HepG2 (cell line): ENCODE data around the gene PLA2G2E. TPM values are rescaled to one million over a fixed set of nuclear protein-coding genes. Genes with fewer than 3 reads are reported as not detected.
A peak's percentile ranks its signal among the peaks of the same experiment; 100 is the strongest.

Source experiments
- CEBPZ ChIP-seq: IDR thresholded peaks from 2 replicates; pipeline ENCODE4 v1.6.1; 2012; ENCODE audit warnings: low read length, improper control_type of control experiment
- FOXP4 ChIP-seq: sonication (generic); formaldehyde crosslinking; IDR thresholded peaks from 2 replicates; pipeline ENCODE4 v1.4.0; 2020; ENCODE audit warnings: missing genetic modification reagents
- HNRNPL ChIP-seq: fragments of 200-400 bp; formaldehyde crosslinking; IDR thresholded peaks from 2 replicates; pipeline ENCODE4 v1.6.1; 2017; ENCODE audit warnings: mild to moderate bottlenecking, low read depth, low read length
- LRRFIP1 ChIP-seq: sonication (generic); formaldehyde crosslinking; conservative IDR thresholded peaks from 2 replicates; pipeline ENCODE4 v1.4.0; 2020; ENCODE audit warnings: missing genetic modification reagents
- MXD4 ChIP-seq: IDR thresholded peaks from 2 replicates; pipeline ENCODE4 v1.6.1; 2016; ENCODE audit warnings: mild to moderate bottlenecking, missing biosample characterization, missing genetic modification reagents
- MYC ChIP-seq: sonication (generic); formaldehyde crosslinking; IDR thresholded peaks from 2 replicates; pipeline ENCODE4 v1.9.0; 2021; ENCODE audit warnings: missing genetic modification reagents, borderline replicate concordance
- MZF1 ChIP-seq: sonication (generic); formaldehyde crosslinking; IDR thresholded peaks from 2 replicates; pipeline ENCODE4 v1.8.1; 2023; ENCODE audit warnings: mild to moderate bottlenecking, missing genetic modification reagents, borderline replicate concordance
- RARG ChIP-seq: sonication (generic); formaldehyde crosslinking; IDR thresholded peaks from 2 replicates; pipeline ENCODE4 v1.4.0; 2020; ENCODE audit warnings: low read depth, mild to moderate bottlenecking, missing genetic modification reagents
- RBAK ChIP-seq: sonication (generic); formaldehyde crosslinking; IDR thresholded peaks from 2 replicates; pipeline ENCODE4 v1.5.1; 2020; ENCODE audit warnings: mild to moderate bottlenecking, missing genetic modification reagents
- RXRB ChIP-seq: IDR thresholded peaks from 2 replicates; pipeline ENCODE4 v1.6.1; 2016; ENCODE audit warnings: borderline replicate concordance, missing genetic modification reagents, missing compliant biosample characterization
- SALL1 ChIP-seq: sonication (generic); formaldehyde crosslinking; IDR thresholded peaks from 2 replicates; pipeline ENCODE4 v1.8.0; 2022; ENCODE audit warnings: mild to moderate bottlenecking, missing genetic modification reagents
- UBTF ChIP-seq: sonication (generic); formaldehyde crosslinking; IDR thresholded peaks from 2 replicates; pipeline ENCODE4 v1.4.0; 2020; ENCODE audit warnings: mild to moderate bottlenecking, missing genetic modification reagents
- ZBTB1 ChIP-seq: sonication (generic); formaldehyde crosslinking; IDR thresholded peaks from 2 replicates; pipeline ENCODE4 v1.4.0; 2020; ENCODE audit warnings: missing genetic modification reagents, borderline replicate concordance
- ZBTB33 ChIP-seq: sonication (generic); formaldehyde crosslinking; IDR thresholded peaks from 2 replicates; pipeline ENCODE4 v1.4.0; 2020; ENCODE audit warnings: missing genetic modification reagents
- ZFX ChIP-seq: sonication (generic); formaldehyde crosslinking; IDR thresholded peaks from 2 replicates; pipeline ENCODE4 v1.4.0; 2020; ENCODE audit warnings: mild to moderate bottlenecking, low read depth, missing genetic modification reagents, moderate library complexity
- ZMYM4 ChIP-seq: sonication (generic); formaldehyde crosslinking; IDR thresholded peaks from 2 replicates; pipeline ENCODE4 v1.8.1; 2023; ENCODE audit warnings: mild to moderate bottlenecking, missing genetic modification reagents
- ZNF629 ChIP-seq: sonication (generic); formaldehyde crosslinking; conservative IDR thresholded peaks from 2 replicates; pipeline ENCODE4 v1.5.0; 2020; ENCODE audit warnings: missing genetic modification reagents
- polyA plus RNA-seq, 8 experiments: library from polyadenylated mRNA; depleted of rRNA in 3 of 8; stranded (reverse) in 7 of 8; unstranded in 1 of 8; fragments of >200 nt; fragmentation: Illumina TruSeq in 4 of 8; extraction: Trizol in 4 of 8; gene quantifications; 2 replicates each; pipeline versions ENCODE4 v1.2.1 to v1.2.3, GENCODE V29; 2011 to 2016; ENCODE audit warnings: low read depth in 4 of 8, missing spikeins in 1 of 8, mixed read lengths in 1 of 8; ENCODE audit not compliant: insufficient read depth in 1 of 8
- total RNA-seq, 5 experiments: library from RNA; depleted of rRNA; stranded (reverse); fragments of >200 nt; fragmentation: Illumina TruSeq; extraction: Trizol; gene quantifications; 2 replicates each; pipeline ENCODE4 v1.2.3, GENCODE V29; 2016; ENCODE audit warnings: low read depth in 1 of 5

Gene PLA2G2E
- total and polyA plus RNA-seq, 2 of the 13 experiments (the other 11 are each of a cell fraction or from before 2014, with no cell fraction given): not detected

- peak; percentile 90 for TF ChIP-seq ZBTB33
- 0 out of 2 replicates have a peak, but pooled peaks have one; percentile 35 for TF ChIP-seq RXRB (CRISPR knock-in tag)
- TF ChIP-seq SALL1: peak; percentile 36; the same call in 1 of the 2 replicates
- no peak for TF ChIP-seq RARG
- TF ChIP-seq ZFX (CRISPR knock-in tag): peak; percentile 68
- TF ChIP-seq RBAK (CRISPR knock-in tag): no peak
- no peak for TF ChIP-seq ZBTB1 (CRISPR knock-in tag)
- no peak for TF ChIP-seq MZF1 (CRISPR knock-in tag)
- TF ChIP-seq ZMYM4: no peak
- no peak for TF ChIP-seq MXD4 (CRISPR knock-in tag)
- TF ChIP-seq FOXP4 (CRISPR knock-in tag): peak; percentile 36; the same call in 1 of the 2 replicates
- TF ChIP-seq LRRFIP1 (CRISPR knock-in tag): no peak
- no peak; the same call in none of the 2 replicates for TF ChIP-seq HNRNPL
- TF ChIP-seq CEBPZ: no peak
- TF ChIP-seq UBTF (CRISPR knock-in tag): peak; percentile 67
- no peak for TF ChIP-seq MYC (CRISPR knock-in tag)
- peak; percentile 72 for TF ChIP-seq ZNF629 (CRISPR knock-in tag)
These were observed 533 bp upstream of the PLA2G2E start (continued) for GRCh38 chr1:19923953-19924346.
